NCI-H1417 (cell line): ENCODE data around the gene MAPRE2.

Source experiments
- DNase-seq, 3 experiments: peaks; one replicate each; lab custom pipeline; 2025; lab: John Stamatoyannopoulos, UW

Gene MAPRE2

DNA sequence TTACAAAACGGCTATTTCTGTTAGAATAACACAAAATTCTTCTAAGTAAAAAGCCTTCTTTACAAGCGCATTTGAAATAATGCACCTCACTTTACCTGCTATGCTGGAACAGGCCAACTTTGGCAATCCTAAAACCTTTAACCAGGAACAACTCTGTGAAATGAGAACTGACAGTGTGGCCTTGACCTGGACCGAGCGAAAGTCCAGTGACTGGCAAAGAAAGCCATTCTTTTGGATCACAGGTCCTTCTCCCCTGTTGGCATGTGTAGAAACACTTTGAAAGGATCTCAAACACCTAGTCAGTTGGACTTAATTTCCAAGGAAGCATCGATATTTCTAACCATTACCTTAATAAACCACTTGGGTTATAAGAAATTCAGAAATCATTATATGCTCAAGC is 21.2 kb downstream of the MAPRE2 start:
- DNase-seq: no peak

DNA sequence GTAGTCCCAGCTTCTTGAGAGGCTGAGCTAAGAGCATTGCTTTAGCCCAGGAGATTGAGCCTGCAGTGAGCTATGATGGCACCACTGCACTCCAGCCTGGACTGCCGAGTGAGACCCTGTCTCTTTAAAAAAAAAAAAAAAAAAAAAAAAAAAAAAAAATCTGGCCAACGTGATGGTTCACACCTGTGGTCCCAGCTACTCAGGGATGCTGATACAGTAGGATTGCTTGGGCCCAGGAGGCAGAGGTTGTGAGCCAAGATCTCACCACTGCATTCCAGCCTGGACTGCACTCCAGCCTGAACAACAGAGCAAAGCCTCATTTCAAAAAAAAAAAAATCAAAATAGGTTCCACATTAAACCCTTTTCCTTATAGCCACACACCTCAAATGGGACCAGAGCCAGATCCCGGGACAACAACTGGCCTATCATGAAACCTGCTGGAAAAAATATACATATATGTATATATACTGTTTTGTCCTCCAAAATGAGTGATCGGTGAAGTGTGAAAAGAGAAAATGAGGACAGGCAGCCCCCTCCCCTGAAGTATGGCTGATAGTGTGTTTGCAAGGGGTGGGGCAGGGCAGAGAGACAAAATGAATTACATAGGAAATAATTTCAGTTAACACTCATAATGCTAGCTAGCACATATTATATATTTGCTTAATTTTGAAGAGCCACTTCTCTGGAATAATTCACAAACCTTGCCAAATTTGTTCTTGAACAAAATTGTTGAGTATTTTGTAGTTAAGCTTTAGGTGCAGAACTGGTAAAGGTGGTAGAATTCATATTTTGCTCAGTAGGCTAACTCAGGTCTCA is 22.9 kb downstream of the MAPRE2 start:
- no peak for DNase-seq

DNA sequence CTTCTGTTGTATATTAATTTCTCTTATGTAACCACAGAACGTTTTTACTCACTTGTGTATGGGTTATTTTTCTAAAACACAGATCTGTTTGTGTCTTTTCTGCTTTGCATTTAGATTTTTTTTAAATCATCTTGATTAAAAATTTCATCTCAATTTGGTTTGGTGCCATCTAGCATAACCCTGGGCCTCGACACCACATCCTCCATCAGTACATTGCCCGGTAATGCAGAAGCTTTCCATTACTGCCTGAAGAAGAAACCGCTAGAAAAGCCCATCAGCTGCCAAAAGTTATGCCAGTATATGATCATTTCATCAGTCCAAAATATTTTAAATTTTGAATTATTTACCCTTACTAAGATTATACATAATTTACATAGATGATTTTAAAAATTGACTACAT is 26.2 kb downstream of the MAPRE2 start:
- no peak for DNase-seq

DNA sequence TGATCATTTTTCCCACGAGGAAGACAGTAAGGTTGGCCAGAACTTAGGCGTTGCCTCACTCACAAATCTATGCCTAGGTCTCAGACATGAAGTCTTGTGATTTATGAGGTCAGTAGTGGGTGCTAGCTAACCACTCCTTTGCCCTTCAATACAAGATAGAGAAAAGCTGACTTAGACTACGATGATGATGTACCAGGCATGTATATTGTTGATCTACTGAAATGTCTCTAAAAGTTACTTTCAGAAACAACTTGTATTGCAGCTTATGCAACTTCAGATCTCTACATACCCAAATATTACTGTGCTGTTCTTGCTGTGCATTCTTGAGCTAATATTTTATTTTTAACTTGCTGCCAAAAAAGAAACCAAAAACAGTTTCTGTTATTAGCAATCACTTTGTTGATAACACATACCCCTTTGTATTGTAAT is 30.6 kb downstream of the MAPRE2 start:
- DNase-seq: no peak

DNA sequence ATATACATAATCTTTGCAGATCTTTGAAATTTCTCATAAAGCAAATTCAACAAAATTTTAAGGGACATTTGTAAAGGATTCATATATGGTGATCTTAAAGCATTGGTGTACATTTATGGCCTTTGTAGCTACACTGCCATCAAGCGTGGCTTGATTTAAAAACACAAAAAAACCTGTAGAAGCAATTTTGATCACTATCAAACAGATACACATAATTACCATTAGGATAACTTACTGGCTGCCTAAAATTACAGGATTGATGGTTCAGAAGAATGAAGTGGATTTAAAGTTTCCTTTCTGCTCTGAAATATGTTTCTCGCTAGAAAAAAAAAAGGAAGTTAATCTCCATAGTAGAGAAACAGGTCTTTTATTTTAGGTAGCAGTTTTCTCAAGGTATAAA is 31.4 kb downstream of the MAPRE2 start:
- DNase-seq: no peak

DNA sequence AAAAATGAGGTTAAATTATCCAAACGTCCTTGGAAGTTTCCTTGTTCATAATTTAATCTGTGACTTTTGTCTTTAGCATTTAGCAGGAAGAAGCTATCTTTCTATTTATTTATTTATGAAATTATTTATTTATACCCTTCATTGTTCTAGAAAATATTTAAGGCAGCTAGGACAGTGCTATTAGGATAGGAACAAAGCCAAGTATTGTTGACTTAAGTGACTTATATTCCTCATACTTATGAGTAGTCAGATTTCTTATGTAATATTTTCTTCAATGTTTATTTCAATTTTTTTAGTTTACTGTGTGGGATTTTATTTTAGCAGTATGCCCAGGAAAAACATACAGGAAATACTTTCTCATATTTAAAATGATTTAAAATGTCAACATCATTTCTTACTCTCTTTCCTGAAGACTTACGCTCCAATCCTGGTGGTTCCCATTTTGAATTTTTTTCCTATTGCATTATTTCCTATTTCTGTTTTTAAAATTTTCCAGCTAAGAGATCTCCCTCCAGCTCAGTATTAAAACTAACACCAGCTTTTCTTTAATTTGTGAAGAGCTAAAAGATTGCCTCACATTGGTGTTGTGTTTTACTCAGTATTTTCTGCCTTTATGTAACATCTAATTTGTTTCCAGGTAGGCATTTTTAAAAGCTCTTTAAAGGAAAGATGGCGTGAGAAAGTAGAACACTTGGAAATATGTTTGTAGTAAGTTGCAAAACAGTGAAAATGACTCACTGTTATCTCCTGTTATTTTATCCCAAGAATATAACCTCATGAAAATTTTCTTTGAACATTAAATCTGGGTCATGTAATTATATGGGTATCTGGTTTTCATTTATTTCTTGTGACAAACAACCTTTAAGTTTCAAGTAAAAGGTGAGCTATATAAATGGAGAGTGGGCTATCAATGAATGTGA is 32.2 kb downstream of the MAPRE2 start:
- no peak for DNase-seq

DNA sequence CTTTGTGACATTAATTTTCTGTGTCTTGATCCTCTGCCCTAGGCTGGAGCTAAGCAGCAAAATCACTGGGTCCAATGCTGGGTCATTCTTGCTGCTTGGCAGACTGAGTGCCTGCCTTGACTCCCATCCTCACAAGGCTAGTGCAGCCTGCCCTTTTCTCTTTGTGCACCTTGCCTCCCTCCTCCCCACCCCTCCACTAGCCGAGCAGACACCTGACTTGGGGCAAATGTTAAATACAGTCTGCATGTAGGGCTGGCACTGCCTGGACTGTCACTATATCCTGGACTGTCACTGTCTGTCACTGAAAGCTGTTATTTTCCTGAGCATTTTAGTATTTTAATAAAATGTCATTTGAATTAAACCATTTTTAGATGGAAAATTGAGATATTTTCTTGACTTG is 33.4 kb downstream of the MAPRE2 start:
- no peak for DNase-seq

DNA sequence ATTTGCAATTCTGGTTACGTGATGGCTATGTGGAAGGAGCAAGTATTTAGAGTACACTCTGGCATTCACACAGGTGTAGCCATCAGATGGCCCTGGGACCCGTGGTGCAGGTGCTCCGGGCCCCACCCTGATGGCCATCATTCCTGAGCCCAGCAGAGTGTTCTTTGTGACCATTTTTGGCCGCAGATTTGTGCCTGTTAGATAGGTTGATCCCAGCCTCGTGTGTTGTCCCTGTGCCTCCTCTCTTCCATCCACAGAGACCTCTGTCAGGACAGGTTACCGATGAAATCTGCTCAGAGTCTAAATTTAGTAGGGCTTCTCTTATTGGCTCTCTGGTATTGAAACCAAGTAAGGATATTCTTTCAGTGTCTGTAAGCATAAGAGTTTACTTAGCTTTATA is 33.9 kb downstream of the MAPRE2 start:
- no peak for DNase-seq

DNA sequence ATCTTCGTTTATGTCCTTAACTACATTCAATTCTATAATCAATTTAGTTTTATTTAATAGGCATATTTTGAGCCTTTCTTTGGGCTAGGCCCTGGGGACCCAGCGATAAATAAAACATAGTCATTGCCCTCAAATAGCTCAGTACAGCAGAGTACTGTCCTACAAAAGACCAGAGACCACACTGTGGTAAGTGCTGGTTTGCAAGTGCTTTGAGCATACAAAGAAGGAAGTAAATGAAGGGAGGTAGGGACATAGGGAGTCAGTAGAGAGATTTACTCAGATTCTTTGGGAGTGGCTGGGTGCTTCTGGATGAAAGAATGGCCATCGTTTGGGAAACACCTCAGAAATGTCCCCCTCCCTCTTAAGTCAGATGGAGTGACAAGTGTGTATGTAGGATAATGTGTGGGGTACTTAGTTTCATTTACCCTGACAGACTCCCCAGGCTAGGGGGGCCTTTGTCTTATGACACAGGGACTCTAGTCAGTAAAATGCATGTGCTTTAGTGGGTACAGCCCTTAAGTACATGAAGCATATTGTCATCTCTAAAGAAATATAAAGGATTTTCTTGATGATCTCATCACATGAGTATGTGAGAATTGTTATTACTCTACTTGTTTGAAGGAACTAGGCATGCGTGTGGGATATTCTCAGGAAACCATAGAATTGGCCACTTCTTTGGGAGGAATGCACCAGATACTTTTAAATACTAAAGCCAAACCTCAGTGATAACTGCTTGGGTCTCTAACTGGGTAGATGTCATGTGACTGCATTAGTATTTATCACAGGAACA is 35.1 kb downstream of the MAPRE2 start:
- DNase-seq: no peak

DNA sequence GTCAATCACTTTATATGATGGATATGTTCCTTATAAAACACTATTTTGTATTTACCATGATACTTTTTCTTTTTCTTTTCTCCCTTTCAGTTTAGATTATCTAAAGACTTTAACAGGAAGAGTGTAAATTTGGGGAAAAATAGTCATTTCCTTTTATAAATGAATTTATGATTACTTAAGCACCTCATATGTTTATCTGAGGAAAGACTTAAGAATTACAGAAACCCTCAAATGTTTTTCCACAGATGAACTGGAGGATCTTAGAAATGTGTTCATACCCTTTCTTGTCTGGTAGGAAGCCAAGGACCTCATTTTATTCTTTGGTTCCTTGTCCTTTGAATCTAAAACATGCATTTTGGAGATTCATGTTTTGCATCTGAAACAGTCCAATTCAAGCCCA is 36.7 kb downstream of the MAPRE2 start:
- no peak for DNase-seq

DNA sequence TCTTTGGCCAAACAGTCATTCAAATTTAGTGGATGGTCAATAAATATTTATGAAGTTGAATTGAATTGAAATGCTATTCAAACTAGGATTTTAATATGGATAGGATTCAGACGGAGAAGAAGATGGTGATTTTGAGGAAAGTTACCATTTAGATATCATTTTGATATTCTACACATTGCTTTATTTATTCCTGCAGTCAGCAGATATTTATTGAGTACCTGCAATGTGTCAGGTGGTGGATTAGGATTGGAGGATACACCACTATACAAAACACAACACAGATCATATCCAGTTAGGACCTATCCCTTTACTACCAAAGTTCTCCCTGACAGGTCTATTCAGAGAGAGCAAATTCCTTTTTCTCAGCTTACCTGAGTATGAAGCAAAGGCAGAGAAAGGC is 38.8 kb downstream of the MAPRE2 start:
- no peak for DNase-seq

DNA sequence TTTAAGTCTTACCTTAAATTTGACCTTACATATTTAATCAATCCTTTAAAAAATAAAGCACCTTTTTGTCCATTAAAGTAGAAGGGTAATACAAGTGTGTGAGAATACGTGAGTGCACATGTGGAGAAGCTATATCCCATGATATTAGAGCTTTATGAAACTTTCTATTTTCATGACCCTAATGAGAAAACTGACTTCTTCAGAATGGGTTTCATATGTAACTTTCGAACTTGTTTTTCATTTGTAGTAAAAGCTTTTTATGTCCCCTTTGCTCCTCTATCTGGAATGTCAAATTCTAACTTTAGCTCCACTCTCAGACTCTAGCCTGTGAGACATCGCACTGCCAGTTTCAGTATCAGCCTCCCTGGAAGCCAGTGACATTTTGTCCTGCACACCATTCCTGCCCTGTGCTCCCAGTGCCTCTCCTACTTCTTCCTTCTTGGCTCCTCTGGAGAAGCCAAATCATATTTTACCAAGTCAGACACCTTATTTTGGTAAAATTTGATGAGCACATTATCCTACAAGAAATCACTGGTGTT is 42.0 kb downstream of the MAPRE2 start:
- DNase-seq: no peak

DNA sequence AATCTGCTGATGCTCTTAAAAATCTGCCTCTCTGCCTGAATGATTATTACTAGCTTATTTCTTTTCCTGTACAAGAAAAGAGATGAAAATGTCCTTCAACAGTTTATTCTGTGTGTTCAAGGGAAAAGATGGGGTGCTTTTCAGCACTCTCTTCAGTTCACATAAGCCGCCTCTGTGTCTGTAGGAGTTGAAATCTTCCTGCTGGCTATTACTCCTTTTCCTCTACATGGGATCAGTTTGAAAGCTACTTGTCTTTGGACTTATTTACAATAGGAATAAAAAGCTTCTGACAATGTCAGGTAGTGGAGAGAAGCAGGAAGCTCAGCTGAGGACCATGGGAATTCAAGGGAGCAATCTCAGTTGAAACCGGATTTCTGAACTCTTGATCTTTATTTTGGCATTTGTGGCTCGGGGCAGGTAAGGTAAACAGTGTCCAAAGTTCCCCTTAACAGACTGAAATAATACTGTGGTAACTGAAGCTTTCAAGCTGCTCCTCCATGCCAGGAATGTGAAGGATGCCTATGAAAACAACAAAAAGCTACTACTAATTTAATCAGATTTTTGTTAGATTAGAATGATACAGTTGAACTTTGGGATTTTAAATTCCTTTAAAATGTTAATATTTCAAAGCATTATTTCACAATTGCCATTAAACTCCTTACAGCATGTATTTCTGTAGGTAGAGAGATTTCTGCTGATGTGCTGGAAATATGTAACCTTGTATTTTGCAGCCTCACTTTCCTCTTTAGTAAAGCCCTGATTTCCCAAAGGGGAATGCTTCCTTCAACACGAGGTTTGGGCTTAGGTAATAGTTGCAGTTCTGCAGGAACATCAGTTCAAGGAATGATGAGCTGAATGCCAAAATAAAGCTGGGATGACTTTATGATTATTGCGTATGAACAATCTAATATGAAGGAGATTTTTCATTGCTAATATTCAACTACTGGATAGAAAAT is 43.6 kb downstream of the MAPRE2 start:
- DNase-seq: no peak

DNA sequence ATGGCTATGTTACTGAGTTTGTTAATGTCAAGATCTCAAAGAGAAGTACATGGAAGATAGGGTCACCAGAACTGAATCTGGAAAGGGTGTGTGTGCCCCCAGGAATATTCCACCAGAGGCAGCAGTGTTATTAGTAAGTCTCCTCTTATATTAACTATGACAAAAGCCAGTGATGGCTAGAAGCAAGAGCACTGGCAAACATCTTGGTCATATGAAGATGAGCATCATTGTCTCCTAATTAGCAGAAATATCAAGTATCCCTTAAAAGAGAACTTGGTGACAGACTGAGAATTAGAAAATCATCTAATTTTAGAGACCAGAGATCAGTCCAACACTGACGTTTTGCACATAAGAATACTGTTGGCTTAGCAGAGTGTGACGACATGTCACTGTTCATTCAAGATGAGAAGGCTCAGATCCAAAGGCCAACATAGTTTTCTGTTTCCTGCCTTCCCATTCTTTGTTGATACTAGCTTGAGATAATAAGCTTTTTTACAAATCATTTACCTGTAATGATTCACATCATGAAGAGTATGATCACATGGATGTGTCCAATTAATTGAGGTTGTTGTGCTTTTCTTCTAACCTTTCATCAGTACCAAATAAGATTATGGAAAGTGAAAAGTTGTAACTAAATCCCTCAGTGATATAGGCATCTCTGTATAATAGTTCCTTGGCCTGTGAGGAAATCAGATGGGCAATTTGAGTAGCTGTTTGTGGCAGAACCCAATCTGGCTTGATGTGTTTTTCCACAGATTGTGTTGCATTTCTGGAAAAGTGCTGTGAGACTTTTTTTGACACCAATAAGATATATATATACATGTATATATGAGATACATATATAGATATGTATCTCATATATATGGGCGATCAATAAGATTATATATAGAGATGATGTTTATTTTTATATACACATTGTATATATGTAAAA is 44.5 kb downstream of the MAPRE2 start:
- DNase-seq: no peak

DNA sequence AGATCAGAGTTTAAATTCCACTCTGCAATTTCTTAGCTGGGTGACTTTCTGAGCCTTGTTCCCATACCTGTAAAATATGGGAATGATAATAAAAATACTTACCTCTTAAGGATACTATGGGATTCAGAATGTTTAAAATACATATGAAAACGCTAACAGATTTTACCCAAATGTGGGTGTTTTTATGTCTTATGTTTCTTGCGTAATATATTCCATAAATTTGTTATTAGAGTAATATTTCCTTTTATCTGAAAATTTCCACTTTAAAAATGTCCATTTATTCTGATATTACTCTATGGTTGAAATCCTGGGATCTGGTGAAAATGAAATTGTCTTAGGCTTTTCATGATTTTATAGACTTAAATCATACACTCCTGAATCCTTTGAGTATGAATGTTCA is 45.5 kb downstream of the MAPRE2 start:
- no peak for DNase-seq

DNA sequence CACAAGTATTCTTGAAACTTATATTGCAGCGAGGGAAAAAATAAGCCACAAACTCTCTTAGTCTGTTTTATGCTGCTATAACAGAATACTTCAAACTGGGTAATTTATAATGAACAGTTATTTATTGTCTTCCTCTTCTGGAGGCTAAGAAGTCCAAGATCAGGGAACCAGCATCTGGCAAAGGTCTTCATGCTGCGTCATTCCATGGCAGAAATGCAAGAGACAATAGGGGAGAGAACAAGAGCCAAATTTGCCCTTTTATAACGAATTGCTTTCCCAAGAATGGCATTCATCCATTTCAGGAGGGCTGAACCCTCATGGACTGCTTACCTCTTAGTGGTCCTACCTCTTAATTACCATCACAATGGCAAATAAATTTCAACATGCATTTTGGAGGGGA is 46.5 kb downstream of the MAPRE2 start:
- DNase-seq: no peak

DNA sequence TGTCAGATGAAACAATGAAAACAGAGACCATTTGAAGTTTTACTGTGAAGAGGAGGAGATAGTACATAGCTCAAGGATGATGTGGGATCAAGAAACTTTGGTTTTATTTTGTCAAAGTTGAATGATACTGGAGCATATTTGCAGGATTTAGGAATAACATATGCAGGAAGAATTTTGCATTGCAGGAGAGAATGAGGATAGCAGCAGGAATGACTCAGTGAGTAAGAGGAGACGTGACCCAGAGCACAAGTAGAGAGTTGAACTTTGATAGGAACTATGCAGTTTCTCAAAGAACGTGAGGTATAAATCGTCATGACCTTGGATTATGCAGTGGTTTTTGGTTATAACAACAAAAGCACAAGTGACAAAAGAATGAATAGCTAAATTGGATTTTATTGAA is 47.7 kb downstream of the MAPRE2 start:
- no peak for DNase-seq

DNA sequence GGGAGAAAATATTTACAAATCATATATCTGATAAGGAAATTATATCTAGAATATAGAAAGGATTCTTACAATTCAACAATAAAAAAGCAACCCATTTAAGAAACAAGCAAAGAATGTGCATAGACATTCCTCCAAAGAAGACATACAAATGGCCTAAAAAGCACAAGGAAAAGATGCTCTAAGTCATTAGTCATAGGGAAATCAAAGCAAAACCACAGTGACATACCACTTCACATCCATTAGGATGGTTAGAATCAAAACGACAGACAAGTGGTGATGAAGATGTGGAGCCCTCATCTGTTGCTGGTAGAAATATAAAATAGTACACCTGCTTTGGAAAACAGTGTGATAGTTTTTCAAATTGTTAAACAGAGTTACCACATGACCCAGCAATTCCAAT is 48.2 kb downstream of the MAPRE2 start:
- no peak for DNase-seq

DNA sequence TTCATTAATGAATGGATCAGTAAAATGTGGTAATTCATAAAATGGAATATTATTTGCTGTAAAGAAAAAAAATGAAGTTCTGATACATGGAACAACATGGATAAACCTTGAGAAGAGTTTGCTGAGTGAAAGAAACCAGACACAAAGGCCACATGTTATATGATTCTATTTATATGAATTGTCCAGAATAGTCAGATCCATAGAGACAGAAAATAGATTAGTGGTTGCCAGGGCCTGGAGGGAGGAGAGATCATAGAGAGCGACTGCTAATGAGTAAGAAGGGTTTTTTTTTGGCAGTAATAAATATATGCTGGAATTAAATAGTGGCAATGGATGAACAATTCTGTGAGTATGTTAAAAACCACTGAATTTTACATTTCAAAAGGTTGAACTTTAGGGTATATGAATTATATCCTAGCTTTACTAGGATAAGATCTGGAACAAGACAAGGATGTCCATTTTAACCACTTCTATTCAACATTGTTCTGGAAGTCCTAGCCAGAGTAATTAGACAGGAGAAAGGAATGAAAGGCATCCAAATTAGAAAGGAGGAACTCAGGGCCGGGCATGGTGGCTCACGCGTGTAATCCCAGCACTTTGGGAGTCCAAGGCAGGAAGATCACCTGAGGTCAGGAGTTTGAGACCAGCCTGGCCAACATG is 48.8 kb downstream of the MAPRE2 start:
- no peak for DNase-seq
